CMK (cell line): ENCODE measurements around the gene NPTX1.
"Not testable (repeated sequence)": the region's sequence is repeated elsewhere in the genome, so short reads cannot be mapped to it uniquely, and the experiment has no call there.

Experiments
- DNase-seq: peaks from one replicate; pipeline ENCODE4 v3.0.0-alpha.2; 2010; ENCODE audit warnings: low read depth

The NPTX1 gene

GRCh38 chr17:80475910-80476876 is at the start of gene NPTX1:
TSS of gene NPTX1 (minus strand) at chr17:80476607. CDS start at chr17:80476446, 161 bp downstream.
- DNase-seq, result no peak

GRCh38 chr17:80523956-80524712 is 47.7 kb upstream of the NPTX1 start:
- DNase-seq, result no peak

- DNase-seq, result no peak
These were observed 46.8 kb upstream of the NPTX1 start for GRCh38 chr17:80523054-80523744.

- no peak for DNase-seq
These were observed 44.5 kb upstream of the NPTX1 start for GRCh38 chr17:80520810-80521455.

GRCh38 chr17:80519091-80519781 is 42.8 kb upstream of the NPTX1 start:
- DNase-seq, result no peak

- no peak for DNase-seq
These were observed 42.0 kb upstream of the NPTX1 start for GRCh38 chr17:80518392-80518791.

GRCh38 chr17:80517641-80518040 is 41.2 kb upstream of the NPTX1 start:
- no peak for DNase-seq

- no peak for DNase-seq
These were observed 39.9 kb upstream of the NPTX1 start for GRCh38 chr17:80516171-80516932.

- no peak for DNase-seq
These were observed 37.5 kb upstream of the NPTX1 start for GRCh38 chr17:80513892-80514291.

- DNase-seq, result no peak
These were observed 36.8 kb upstream of the NPTX1 start for GRCh38 chr17:80513201-80513600.

GRCh38 chr17:80512233-80512632 is 35.8 kb upstream of the NPTX1 start:
- DNase-seq, result no peak

GRCh38 chr17:80511222-80512180 is 35.1 kb upstream of the NPTX1 start:
- no peak for DNase-seq

GRCh38 chr17:80510772-80511171 is 34.4 kb upstream of the NPTX1 start:
- DNase-seq, result no peak

- DNase-seq, result no peak
These were observed 33.7 kb upstream of the NPTX1 start for GRCh38 chr17:80510132-80510531.

GRCh38 chr17:80509311-80509710 is 32.9 kb upstream of the NPTX1 start:
- no peak for DNase-seq

- DNase-seq, result no peak
These were observed 31.6 kb upstream of the NPTX1 start for GRCh38 chr17:80507965-80508364.

- not testable (repeated sequence) for DNase-seq
These were observed 30.8 kb upstream of the NPTX1 start for GRCh38 chr17:80507177-80507576.

- no peak for DNase-seq
These were observed 28.4 kb upstream of the NPTX1 start for GRCh38 chr17:80504686-80505413.

- DNase-seq, result no peak
These were observed 27.5 kb upstream of the NPTX1 start for GRCh38 chr17:80503921-80504320.
